AG09309 (cell line): ENCODE measurements around the gene COL13A1.
A peak's percentile ranks its signal among the peaks of the same experiment; 100 is the strongest.

Experiments
- DNase-seq: peaks from one replicate; pipeline ENCODE4 v3.0.0-alpha.2; 2010; ENCODE audit warnings: low read depth
- H3K4me3 ChIP-seq: 2 replicates; pipeline ENCODE4 v1.5.1; 2011; ENCODE audit warnings: mild to moderate bottlenecking, low read depth, low read length, moderate library complexity; ENCODE audit not compliant: control insufficient read depth
- TF ChIP-seq, protein P1 (sequence below): IDR thresholded peaks from 2 replicates; pipeline ENCODE4 v1.5.1; 2011; ENCODE audit warnings: mild to moderate bottlenecking, low read depth, low read length, inconsistent platforms; ENCODE audit not compliant: insufficient read depth, control insufficient read depth; ENCODE audit errors: missing control alignments

COL13A1 gene

DNA sequence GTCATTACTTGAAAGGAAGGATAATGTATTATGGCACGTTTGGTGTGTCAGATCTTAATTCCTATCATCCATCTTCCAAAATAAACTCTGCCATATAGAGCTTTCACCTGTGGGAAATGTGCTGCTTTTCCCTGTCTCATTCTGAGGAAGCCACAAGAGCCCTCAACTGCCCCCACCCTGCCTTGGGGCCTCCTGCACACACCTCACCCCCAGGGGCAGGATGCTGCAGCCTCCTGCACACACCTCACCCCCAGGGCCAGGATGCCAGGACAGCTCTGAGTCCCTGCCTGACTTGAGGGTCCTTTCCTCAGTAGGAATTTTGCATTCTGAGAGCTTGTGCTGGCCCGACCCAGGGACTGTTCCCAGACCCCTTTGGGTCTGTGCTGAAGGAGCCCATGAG, 67.1 kb downstream of the COL13A1 start:
- no peak overlapping the region for H3K4me3 ChIP-seq
- DNase-seq, result no peak
- TF ChIP-seq, protein P1, sequence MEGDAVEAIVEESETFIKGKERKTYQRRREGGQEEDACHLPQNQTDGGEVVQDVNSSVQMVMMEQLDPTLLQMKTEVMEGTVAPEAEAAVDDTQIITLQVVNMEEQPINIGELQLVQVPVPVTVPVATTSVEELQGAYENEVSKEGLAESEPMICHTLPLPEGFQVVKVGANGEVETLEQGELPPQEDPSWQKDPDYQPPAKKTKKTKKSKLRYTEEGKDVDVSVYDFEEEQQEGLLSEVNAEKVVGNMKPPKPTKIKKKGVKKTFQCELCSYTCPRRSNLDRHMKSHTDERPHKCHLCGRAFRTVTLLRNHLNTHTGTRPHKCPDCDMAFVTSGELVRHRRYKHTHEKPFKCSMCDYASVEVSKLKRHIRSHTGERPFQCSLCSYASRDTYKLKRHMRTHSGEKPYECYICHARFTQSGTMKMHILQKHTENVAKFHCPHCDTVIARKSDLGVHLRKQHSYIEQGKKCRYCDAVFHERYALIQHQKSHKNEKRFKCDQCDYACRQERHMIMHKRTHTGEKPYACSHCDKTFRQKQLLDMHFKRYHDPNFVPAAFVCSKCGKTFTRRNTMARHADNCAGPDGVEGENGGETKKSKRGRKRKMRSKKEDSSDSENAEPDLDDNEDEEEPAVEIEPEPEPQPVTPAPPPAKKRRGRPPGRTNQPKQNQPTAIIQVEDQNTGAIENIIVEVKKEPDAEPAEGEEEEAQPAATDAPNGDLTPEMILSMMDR, result no peak

DNA sequence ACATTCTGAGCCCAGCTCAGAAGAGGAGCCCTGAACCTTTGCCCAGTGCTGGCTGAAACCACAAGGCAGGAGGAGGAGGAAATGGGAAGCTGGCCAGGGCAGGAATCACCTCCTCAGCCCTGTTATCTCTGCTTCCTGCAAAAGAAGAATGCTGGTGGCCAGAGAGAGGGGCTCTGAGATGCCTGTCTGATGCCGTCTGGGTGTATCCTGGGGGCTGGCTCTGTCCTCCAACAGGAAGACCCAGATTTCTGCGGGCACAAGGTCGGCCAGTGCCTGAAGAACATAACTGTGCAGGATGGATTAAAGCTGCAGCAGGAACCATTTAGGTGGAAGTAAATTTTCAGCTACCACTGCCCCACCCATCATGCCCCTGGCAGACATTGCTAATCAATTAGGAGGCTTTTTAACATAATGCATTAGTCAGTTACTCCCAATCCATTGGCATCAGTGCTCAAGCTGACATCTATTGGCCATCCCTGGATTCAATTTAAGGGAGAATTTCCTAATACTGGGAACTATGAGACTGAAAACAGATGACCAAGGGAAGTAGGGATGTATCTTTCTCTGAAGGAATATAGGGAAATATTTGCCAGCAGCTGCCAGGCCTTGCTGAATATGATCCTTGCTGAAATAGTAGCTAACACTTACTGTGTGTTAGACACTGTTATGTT, 67.7 kb downstream of the COL13A1 start:
- no peak overlapping the region for H3K4me3 ChIP-seq
- TF ChIP-seq, protein P1, result no peak
- peak; percentile 59 for DNase-seq

DNA sequence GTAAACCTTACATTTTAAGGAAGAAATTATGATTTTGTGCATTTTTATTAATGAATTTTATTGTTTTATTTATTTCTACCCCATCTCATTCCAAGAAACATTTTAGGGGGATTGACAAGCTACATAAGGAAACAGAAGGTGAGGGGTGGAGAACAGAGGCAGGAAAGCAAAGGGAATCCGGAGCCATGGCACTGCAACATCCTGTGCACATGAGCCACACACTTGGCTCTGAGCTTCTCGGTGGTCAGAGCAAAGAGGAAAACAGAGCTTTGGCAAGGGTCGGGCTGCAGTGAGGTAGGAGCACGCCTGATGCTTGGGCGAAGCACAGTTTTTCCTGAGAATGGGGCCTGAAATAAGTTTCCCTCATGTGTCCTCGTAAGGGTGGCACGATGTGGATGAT, 68.9 kb downstream of the COL13A1 start:
- TF ChIP-seq, protein P1, result no peak
- DNase-seq, result no peak
- no peak overlapping the region for H3K4me3 ChIP-seq

DNA sequence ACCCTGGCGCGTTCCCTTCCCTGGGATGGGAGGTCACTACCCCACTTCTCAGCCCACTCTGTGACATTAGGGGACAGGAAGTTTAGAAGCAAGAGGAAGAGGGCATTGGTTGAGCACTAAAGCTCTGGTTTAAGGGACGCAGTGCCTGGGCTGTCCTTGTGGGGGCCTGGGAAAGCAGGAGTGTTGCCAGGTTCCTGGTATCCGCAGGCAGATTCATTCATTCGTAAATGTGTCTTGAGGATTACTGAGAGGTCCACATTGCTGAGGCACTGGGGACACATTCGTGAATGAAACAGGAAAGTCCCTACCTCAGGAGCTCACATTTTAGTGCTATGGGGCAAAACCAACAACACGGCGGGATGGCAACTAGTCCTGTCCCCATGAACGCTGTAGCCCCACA, 69.4 kb downstream of the COL13A1 start:
- H3K4me3 ChIP-seq, result no peak overlapping the region
- TF ChIP-seq, protein P1, result no peak
- no peak for DNase-seq

DNA sequence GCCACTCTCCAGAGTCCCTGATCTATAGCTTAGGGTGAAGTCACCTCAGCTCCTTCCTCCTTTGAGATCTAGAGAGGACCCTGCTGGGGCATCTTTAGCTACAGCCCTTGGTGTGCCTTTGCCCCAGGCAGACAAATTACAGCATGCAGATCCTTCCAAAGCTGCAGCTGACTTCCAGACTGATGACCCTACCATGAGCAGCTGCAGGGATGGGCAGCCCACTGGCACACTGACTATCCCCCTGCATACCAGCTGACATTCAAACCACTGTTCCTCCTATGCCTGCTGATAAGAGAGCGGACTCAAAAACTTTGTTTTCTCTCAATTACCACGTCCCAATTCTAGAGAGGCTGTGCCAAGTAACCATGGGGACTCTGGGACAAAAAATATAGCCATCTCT, 70.6 kb downstream of the COL13A1 start:
- TF ChIP-seq, protein P1, result no peak
- DNase-seq, result no peak
- no peak overlapping the region for H3K4me3 ChIP-seq

DNA sequence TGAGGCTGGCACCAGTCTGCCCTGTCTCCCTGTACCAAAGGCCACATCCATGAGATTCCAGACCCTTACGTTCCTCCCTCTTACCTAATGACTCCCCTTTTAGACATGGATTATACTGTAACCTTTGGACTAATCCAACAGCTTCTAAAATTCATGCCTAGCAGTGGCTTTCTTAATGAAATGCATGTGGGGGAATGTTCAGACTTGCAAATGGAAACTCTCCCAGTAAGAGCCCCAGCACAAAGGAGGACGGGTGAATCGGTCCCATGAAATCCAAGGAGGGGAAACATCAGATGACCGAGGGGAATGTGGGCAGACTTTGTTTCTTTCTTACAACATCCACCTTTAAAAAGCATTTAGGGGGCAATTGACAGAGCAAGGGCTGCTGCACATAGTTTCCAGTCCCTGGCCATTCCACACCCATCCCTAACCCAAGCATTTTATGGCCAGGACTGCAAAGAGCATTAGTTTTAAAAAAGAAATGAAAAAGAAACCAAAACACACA, 71.5 kb downstream of the COL13A1 start:
- TF ChIP-seq, protein P1, result no peak
- no peak for DNase-seq
- no peak overlapping the region for H3K4me3 ChIP-seq
